NCI-H1694 (cell line): ENCODE results near the gene CLINT1.
"Not testable (repeated sequence)": the region's sequence is repeated elsewhere in the genome, so short reads cannot be mapped to it uniquely, and the experiment has no call there.

ENCODE experiments used
- DNase-seq: peaks from one replicate; lab custom pipeline; 2025; lab: John Stamatoyannopoulos, UW

CLINT1 gene

GRCh38 chr5:157858527-157859226 lies at the start of gene CLINT1:
Gene CLINT1, minus strand, starts transcription at chr5:157859145. Its CDS starts 175 bp downstream, at chr5:157858970.
- DNase-seq: peak; percentile 62

- no peak for DNase-seq
These were observed 49.5 kb upstream of the CLINT1 start for GRCh38 chr5:157908459-157908858.

- no peak for DNase-seq
These were observed 48.5 kb upstream of the CLINT1 start for GRCh38 chr5:157907479-157907878.

- DNase-seq: no peak
These were observed 44.1 kb upstream of the CLINT1 start for GRCh38 chr5:157903117-157903450.

- no peak for DNase-seq
These were observed 43.6 kb upstream of the CLINT1 start for GRCh38 chr5:157902449-157903116.

GRCh38 chr5:157900644-157901043 lies 41.7 kb upstream of the CLINT1 start:
- no peak for DNase-seq

- DNase-seq: no peak
These were observed 34.7 kb upstream of the CLINT1 start for GRCh38 chr5:157893611-157894010.

- DNase-seq: no peak
These were observed 34.0 kb upstream of the CLINT1 start for GRCh38 chr5:157892974-157893373.

- no peak for DNase-seq
These were observed 32.1 kb upstream of the CLINT1 start for GRCh38 chr5:157890836-157891597.

GRCh38 chr5:157888814-157889532 lies 30.0 kb upstream of the CLINT1 start:
- DNase-seq: no peak

GRCh38 chr5:157886796-157887380 lies 27.9 kb upstream of the CLINT1 start:
- no peak for DNase-seq

- not testable (repeated sequence) for DNase-seq
These were observed 26.1 kb upstream of the CLINT1 start for GRCh38 chr5:157885051-157885450.

- not testable (repeated sequence) for DNase-seq
These were observed 22.6 kb upstream of the CLINT1 start for GRCh38 chr5:157881498-157881897.

- DNase-seq: no peak
These were observed 18.9 kb upstream of the CLINT1 start for GRCh38 chr5:157877821-157878220.

GRCh38 chr5:157874861-157875260 lies 15.9 kb upstream of the CLINT1 start:
- no peak for DNase-seq

- no peak for DNase-seq
These were observed 12.2 kb upstream of the CLINT1 start for GRCh38 chr5:157870837-157871834.

- no peak for DNase-seq
These were observed 8.9 kb upstream of the CLINT1 start for GRCh38 chr5:157867751-157868387.

- DNase-seq: no peak
These were observed 7.6 kb upstream of the CLINT1 start for GRCh38 chr5:157866536-157866935.

- no peak for DNase-seq
These were observed 6.8 kb upstream of the CLINT1 start for GRCh38 chr5:157865781-157866180.

- no peak for DNase-seq
These were observed 5.1 kb upstream of the CLINT1 start for GRCh38 chr5:157864067-157864466.
